ENCODE data around the gene CFAP97D1. TPM values are rescaled to one million over a fixed set of nuclear protein-coding genes. Genes with fewer than 3 reads are reported as not detected.

The CFAP97D1 gene
- polyA plus RNA-seq (ENCODE audit: low read depth in 6 of 6), result not detected

GRCh38 chr17:43780135-43780534 is at the start of gene CFAP97D1:
Gene CFAP97D1 (plus strand): TSS chr17:43780435. CDS start chr17:43780463, 28 bp downstream.
- ATAC-seq (ENCODE audit: low read depth in 2 of 2) (no peak), DNase-seq (no peak)
- peak within 1 kb of the TSS; percentile 70 to 92 (median 87) for H3K4me3 Mint-ChIP-seq
- H3K27ac Mint-ChIP-seq, result peak within 1 kb of the TSS in 3 of 6 donors; percentile 24 to 92 (median 84)
- no peaks in the 10 kb centered on the region for H3K9me3 Mint-ChIP-seq
- H3K36me3 Mint-ChIP-seq, result no peaks in the 10 kb centered on the region
- H3K4me1 Mint-ChIP-seq, result peaks cover 4 to 18% (median 6%) of the 10 kb centered on the region in 3 donors
- peaks cover 31 to 55% (median 46%) of the 10 kb centered on the region in 3 donors for H3K27me3 Mint-ChIP-seq

GRCh38 chr17:43732958-43733357 is 47.3 kb upstream of the CFAP97D1 start:
- H3K4me1 Mint-ChIP-seq, result no peaks in the 10 kb centered on the region
- peaks cover 2 to 15% (median 9%) of the 10 kb centered on the region in 7 donors for H3K9me3 Mint-ChIP-seq
- no peaks in the 10 kb centered on the region for H3K36me3 Mint-ChIP-seq
- peaks cover 14 to 25% (median 17%) of the 10 kb centered on the region in 3 donors for H3K27me3 Mint-ChIP-seq
- no peak overlapping the region for H3K4me3 Mint-ChIP-seq
- DNase-seq (no peak), ATAC-seq (ENCODE audit: low read depth in 2 of 2) (no peak)
- H3K27ac Mint-ChIP-seq, result no peak overlapping the region

GRCh38 chr17:43733956-43734355 is 46.3 kb upstream of the CFAP97D1 start:
- Mint-ChIP-seq H3K36me3 (no peaks in the 10 kb centered on the region), H3K9me3 (peaks cover 2 to 15% (median 9%) of the 10 kb centered on the region in 7 donors), H3K27ac (no peak overlapping the region), H3K27me3 (peaks cover 21 to 33% (median 27%) of the 10 kb centered on the region in 3 donors), H3K4me1 (no peaks in the 10 kb centered on the region), H3K4me3 (no peak overlapping the region)
- no peak for DNase-seq
- ATAC-seq (ENCODE audit: low read depth in 2 of 2), result no peak

- Mint-ChIP-seq H3K27me3 (peaks cover 25 to 38% (median 31%) of the 10 kb centered on the region in 3 donors), H3K27ac (no peak overlapping the region), H3K4me1 (no peaks in the 10 kb centered on the region), H3K4me3 (no peak overlapping the region), H3K9me3 (peaks cover 2 to 15% (median 9%) of the 10 kb centered on the region in 7 donors), H3K36me3 (no peaks in the 10 kb centered on the region)
- DNase-seq (no peak), ATAC-seq (ENCODE audit: low read depth in 2 of 2) (no peak)
Measured at GRCh38 chr17:43734376-43734775, 45.9 kb upstream of the CFAP97D1 start.

- Mint-ChIP-seq H3K9me3 (peaks cover 2 to 15% (median 9%) of the 10 kb centered on the region in 7 donors), H3K27ac (peak overlapping the region in 1 of 6 donors; percentile 45), H3K27me3 (peaks cover 27 to 39% (median 36%) of the 10 kb centered on the region in 3 donors)
Measured at GRCh38 chr17:43736389-43736788, 43.8 kb upstream of the CFAP97D1 start.

GRCh38 chr17:43737722-43738121 is 42.5 kb upstream of the CFAP97D1 start:
- no peaks in the 10 kb centered on the region for H3K36me3 Mint-ChIP-seq
- no peaks in the 10 kb centered on the region for H3K4me1 Mint-ChIP-seq
- H3K4me3 Mint-ChIP-seq, result no peak overlapping the region
- peaks cover under 1 to 10% (median 6%) of the 10 kb centered on the region in 7 donors for H3K9me3 Mint-ChIP-seq
- H3K27me3 Mint-ChIP-seq, result peaks cover 27 to 39% (median 34%) of the 10 kb centered on the region in 3 donors
- no peak overlapping the region for H3K27ac Mint-ChIP-seq
- ATAC-seq (ENCODE audit: low read depth in 2 of 2) (no peak), DNase-seq (no peak)

More at GRCh38 chr17:43736389-43736788, 43.8 kb upstream of the CFAP97D1 start:
- Mint-ChIP-seq H3K36me3 (no peaks in the 10 kb centered on the region), H3K4me1 (no peaks in the 10 kb centered on the region), H3K4me3 (no peak overlapping the region)
- DNase-seq (no peak), ATAC-seq (ENCODE audit: low read depth in 2 of 2) (no peak)

GRCh38 chr17:43740541-43740940 is 39.7 kb upstream of the CFAP97D1 start:
- H3K4me1 Mint-ChIP-seq, result no peaks in the 10 kb centered on the region
- ATAC-seq (ENCODE audit: low read depth in 2 of 2) (no peak), DNase-seq (no peak)
- no peak overlapping the region for H3K4me3 Mint-ChIP-seq
- no peaks in the 10 kb centered on the region for H3K9me3 Mint-ChIP-seq
- peaks cover 35 to 67% (median 57%) of the 10 kb centered on the region in 3 donors for H3K27me3 Mint-ChIP-seq
- H3K27ac Mint-ChIP-seq, result no peak overlapping the region
- H3K36me3 Mint-ChIP-seq, result no peaks in the 10 kb centered on the region

- ATAC-seq (ENCODE audit: low read depth in 2 of 2), result no peak
Measured at GRCh38 chr17:43741636-43742035, 38.6 kb upstream of the CFAP97D1 start.

GRCh38 chr17:43745541-43745940 is 34.7 kb upstream of the CFAP97D1 start:
- ATAC-seq (ENCODE audit: low read depth in 2 of 2) (no peak), DNase-seq (no peak)
- Mint-ChIP-seq H3K9me3 (no peaks in the 10 kb centered on the region), H3K4me1 (peaks cover 6 to 11% (median 10%) of the 10 kb centered on the region in 3 donors), H3K27me3 (peaks cover 12 to 69% (median 52%) of the 10 kb centered on the region in 3 donors), H3K36me3 (no peaks in the 10 kb centered on the region), H3K4me3 (peak overlapping the region in 1 of 8 donors; percentile 43), H3K27ac (no peak overlapping the region)

More at GRCh38 chr17:43741636-43742035, 38.6 kb upstream of the CFAP97D1 start:
- Mint-ChIP-seq H3K4me3 (no peak overlapping the region), H3K9me3 (no peaks in the 10 kb centered on the region), H3K36me3 (no peaks in the 10 kb centered on the region), H3K27me3 (peaks cover 30 to 76% (median 68%) of the 10 kb centered on the region in 3 donors), H3K4me1 (no peaks in the 10 kb centered on the region), H3K27ac (peak overlapping the region in 1 of 6 donors; percentile 51)
- DNase-seq, result no peak

- Mint-ChIP-seq H3K36me3 (no peaks in the 10 kb centered on the region), H3K27me3 (peaks cover 15 to 69% (median 63%) of the 10 kb centered on the region in 3 donors)
- no peak for ATAC-seq (ENCODE audit: low read depth in 2 of 2)
Measured at GRCh38 chr17:43750153-43750552, 30.1 kb upstream of the CFAP97D1 start.

GRCh38 chr17:43753493-43754129 is 26.6 kb upstream of the CFAP97D1 start:
- ATAC-seq (ENCODE audit: low read depth in 2 of 2) (no peak), DNase-seq (no peak)
- Mint-ChIP-seq H3K9me3 (no peaks in the 10 kb centered on the region), H3K4me3 (no peak overlapping the region), H3K27me3 (peaks cover 38 to 77% (median 72%) of the 10 kb centered on the region in 3 donors), H3K36me3 (no peaks in the 10 kb centered on the region), H3K4me1 (peaks cover 6 to 11% (median 10%) of the 10 kb centered on the region in 3 donors), H3K27ac (no peak overlapping the region)

More at GRCh38 chr17:43750153-43750552, 30.1 kb upstream of the CFAP97D1 start:
- H3K9me3 Mint-ChIP-seq, result no peaks in the 10 kb centered on the region
- DNase-seq, result no peak
- H3K4me3 Mint-ChIP-seq, result no peak overlapping the region
- no peak overlapping the region for H3K27ac Mint-ChIP-seq
- peaks cover 6 to 11% (median 10%) of the 10 kb centered on the region in 3 donors for H3K4me1 Mint-ChIP-seq

- Mint-ChIP-seq H3K4me3 (no peak overlapping the region), H3K9me3 (no peaks in the 10 kb centered on the region), H3K4me1 (peaks cover 2 to 6% (median 2%) of the 10 kb centered on the region in 3 donors), H3K27me3 (peaks cover 42 to 72% (median 67%) of the 10 kb centered on the region in 3 donors), H3K36me3 (no peaks in the 10 kb centered on the region), H3K27ac (no peak overlapping the region)
- DNase-seq, result no peak
- ATAC-seq (ENCODE audit: low read depth in 2 of 2), result no peak
Measured at GRCh38 chr17:43754947-43755346, 25.3 kb upstream of the CFAP97D1 start.

- Mint-ChIP-seq H3K36me3 (no peaks in the 10 kb centered on the region), H3K4me1 (peaks cover 0 to 1% (median 0%) of the 10 kb centered on the region in 3 donors), H3K9me3 (no peaks in the 10 kb centered on the region), H3K27ac (no peak overlapping the region), H3K27me3 (peaks cover 46 to 67% (median 62%) of the 10 kb centered on the region in 3 donors), H3K4me3 (no peak overlapping the region)
- ATAC-seq (ENCODE audit: low read depth in 2 of 2), result no peak
- no peak for DNase-seq
Measured at GRCh38 chr17:43755389-43755875, 24.8 kb upstream of the CFAP97D1 start.

- DNase-seq (no peak), ATAC-seq (ENCODE audit: low read depth in 2 of 2) (no peak)
- Mint-ChIP-seq H3K36me3 (no peaks in the 10 kb centered on the region), H3K9me3 (no peaks in the 10 kb centered on the region), H3K27ac (peak overlapping the region in 1 of 6 donors; percentile 73), H3K4me1 (no peaks in the 10 kb centered on the region), H3K27me3 (peaks cover 45 to 63% (median 54%) of the 10 kb centered on the region in 3 donors), H3K4me3 (peak overlapping the region in 2 of 8 donors; percentile 12 to 61)
Measured at GRCh38 chr17:43756201-43756600, 24.0 kb upstream of the CFAP97D1 start.
